NCI-H1417 treated with DMSO at 0.1 percent for 48 hours (cell line): ENCODE measurements around the gene FOXL1.

Experiments used
- DNase-seq: peaks from one replicate; lab custom pipeline; 2025; lab: John Stamatoyannopoulos, UW

FOXL1 gene

GRCh38 chr16:86578061-86578599 lies at the start of gene FOXL1:
Gene FOXL1, plus strand, starts transcription at chr16:86578549. Its CDS starts 175 bp downstream, at chr16:86578724.
- DNase-seq, result no peak

GRCh38 chr16:86529160-86529559 lies 49.2 kb upstream of the FOXL1 start:
- DNase-seq, result no peak

GRCh38 chr16:86530251-86531190 lies 47.8 kb upstream of the FOXL1 start:
- DNase-seq, result no peak

- DNase-seq, result no peak
These were observed 47.2 kb upstream of the FOXL1 start for GRCh38 chr16:86531191-86531545.

- DNase-seq, result no peak
These were observed 46.5 kb upstream of the FOXL1 start for GRCh38 chr16:86531641-86532525.

GRCh38 chr16:86532526-86532815 lies 45.9 kb upstream of the FOXL1 start:
- DNase-seq, result no peak

GRCh38 chr16:86533076-86533475 lies 45.3 kb upstream of the FOXL1 start:
- DNase-seq, result no peak

- no peak for DNase-seq
These were observed 44.5 kb upstream of the FOXL1 start for GRCh38 chr16:86533767-86534351.

GRCh38 chr16:86534779-86535615 lies 43.4 kb upstream of the FOXL1 start:
- no peak for DNase-seq

- DNase-seq, result no peak
These were observed 41.7 kb upstream of the FOXL1 start for GRCh38 chr16:86536621-86537020.

GRCh38 chr16:86537486-86537885 lies 40.9 kb upstream of the FOXL1 start:
- no peak for DNase-seq

GRCh38 chr16:86538196-86538780 lies 40.1 kb upstream of the FOXL1 start:
- DNase-seq, result no peak

GRCh38 chr16:86540894-86541293 lies 37.5 kb upstream of the FOXL1 start:
- DNase-seq, result no peak

- no peak for DNase-seq
These were observed 36.8 kb upstream of the FOXL1 start for GRCh38 chr16:86541560-86541959.

- DNase-seq, result no peak
These were observed 35.3 kb upstream of the FOXL1 start for GRCh38 chr16:86542756-86543750.

- no peak for DNase-seq
These were observed 32.9 kb upstream of the FOXL1 start for GRCh38 chr16:86545481-86545880.

GRCh38 chr16:86545954-86546637 lies 32.3 kb upstream of the FOXL1 start:
- no peak for DNase-seq

- no peak for DNase-seq
These were observed 31.7 kb upstream of the FOXL1 start for GRCh38 chr16:86546638-86547013.

- no peak for DNase-seq
These were observed 31.1 kb upstream of the FOXL1 start for GRCh38 chr16:86547286-86547685.
